HCT116 (cell line): ENCODE results near the gene AKNAD1.

Experiments used
- CEBPB ChIP-seq: IDR thresholded peaks from 2 replicates; pipeline ENCODE4 v1.6.1; 2012; ENCODE audit warnings: low read depth
- EGR1 ChIP-seq: IDR thresholded peaks from 2 replicates; pipeline ENCODE4 v1.6.1; 2012; ENCODE audit warnings: low read depth
- EZH2 ChIP-seq: fragments of 200-600 bp; sonication (generic); IDR thresholded peaks from 2 replicates; pipeline ENCODE4 v1.6.1; 2017; ENCODE audit warnings: antibody characterized with exemption, mixed run types
- EZH2phosphoT487 ChIP-seq: fragments of 200-600 bp; IDR thresholded peaks from 2 replicates; pipeline ENCODE4 v1.6.1; 2018; ENCODE audit warnings: antibody characterized with exemption, borderline replicate concordance
- MAX ChIP-seq: IDR thresholded peaks from 2 replicates; pipeline ENCODE4 v1.6.1; 2012
- POLR2A ChIP-seq: IDR thresholded peaks from 2 replicates; pipeline ENCODE4 v1.7.0; 2011; ENCODE audit warnings: borderline replicate concordance; ENCODE audit not compliant: insufficient read depth, insufficient read length; ENCODE audit errors: extremely low read depth
- POLR2AphosphoS5 ChIP-seq: IDR thresholded peaks from 2 replicates; pipeline ENCODE4 v1.6.1; 2011; ENCODE audit warnings: mild to moderate bottlenecking, low read depth, low read length, moderate library complexity
- RAD21 ChIP-seq: IDR thresholded peaks from 2 replicates; pipeline ENCODE4 v1.6.1; 2012; ENCODE audit warnings: low read depth, mild to moderate bottlenecking
- SP1 ChIP-seq: IDR thresholded peaks from 2 replicates; pipeline ENCODE4 v1.6.1; 2012; ENCODE audit warnings: low read depth
- TF ChIP-seq, protein P1 (sequence below), 3 experiments: fragments of 200-600 bp in 1 of 3; sonication (generic) in 1 of 3; IDR thresholded peaks in 2 of 3; conservative IDR thresholded peaks in 1 of 3; 2 replicates each; pipeline ENCODE4 v1.5.1; 2012 to 2017; ENCODE audit warnings: low read depth in 2 of 3, low read length in 2 of 3, antibody characterized with exemption in 1 of 3, borderline replicate concordance in 1 of 3, control low read depth in 1 of 3, mild to moderate bottlenecking in 1 of 3, mixed read lengths in 1 of 3, mixed run types in 1 of 3, moderate library complexity in 1 of 3; ENCODE audit not compliant: insufficient read depth in 1 of 3
- TF ChIP-seq, protein P2 (sequence below): IDR thresholded peaks from 2 replicates; pipeline ENCODE4 v1.6.1; 2012; ENCODE audit warnings: low read depth

- TF ChIP-seq, protein P1, sequence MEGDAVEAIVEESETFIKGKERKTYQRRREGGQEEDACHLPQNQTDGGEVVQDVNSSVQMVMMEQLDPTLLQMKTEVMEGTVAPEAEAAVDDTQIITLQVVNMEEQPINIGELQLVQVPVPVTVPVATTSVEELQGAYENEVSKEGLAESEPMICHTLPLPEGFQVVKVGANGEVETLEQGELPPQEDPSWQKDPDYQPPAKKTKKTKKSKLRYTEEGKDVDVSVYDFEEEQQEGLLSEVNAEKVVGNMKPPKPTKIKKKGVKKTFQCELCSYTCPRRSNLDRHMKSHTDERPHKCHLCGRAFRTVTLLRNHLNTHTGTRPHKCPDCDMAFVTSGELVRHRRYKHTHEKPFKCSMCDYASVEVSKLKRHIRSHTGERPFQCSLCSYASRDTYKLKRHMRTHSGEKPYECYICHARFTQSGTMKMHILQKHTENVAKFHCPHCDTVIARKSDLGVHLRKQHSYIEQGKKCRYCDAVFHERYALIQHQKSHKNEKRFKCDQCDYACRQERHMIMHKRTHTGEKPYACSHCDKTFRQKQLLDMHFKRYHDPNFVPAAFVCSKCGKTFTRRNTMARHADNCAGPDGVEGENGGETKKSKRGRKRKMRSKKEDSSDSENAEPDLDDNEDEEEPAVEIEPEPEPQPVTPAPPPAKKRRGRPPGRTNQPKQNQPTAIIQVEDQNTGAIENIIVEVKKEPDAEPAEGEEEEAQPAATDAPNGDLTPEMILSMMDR (IDR thresholded peaks at IDR 0.05 in 2 of 3, conservative IDR thresholded peaks at IDR 0.05 in 1 of 3; ENCODE audit: borderline replicate concordance in 1 of 3, insufficient read depth in 1 of 3, low read depth in 2 of 3, low read length in 2 of 3): no peak
- TF ChIP-seq EGR1 (no peak), POLR2A (no peak), EZH2 (no peak), CEBPB (no peak), RAD21 (no peak), MAX (no peak), EZH2phosphoT487 (no peak), POLR2AphosphoS5 (no peak), SP1 (no peak)
- TF ChIP-seq, protein P2, sequence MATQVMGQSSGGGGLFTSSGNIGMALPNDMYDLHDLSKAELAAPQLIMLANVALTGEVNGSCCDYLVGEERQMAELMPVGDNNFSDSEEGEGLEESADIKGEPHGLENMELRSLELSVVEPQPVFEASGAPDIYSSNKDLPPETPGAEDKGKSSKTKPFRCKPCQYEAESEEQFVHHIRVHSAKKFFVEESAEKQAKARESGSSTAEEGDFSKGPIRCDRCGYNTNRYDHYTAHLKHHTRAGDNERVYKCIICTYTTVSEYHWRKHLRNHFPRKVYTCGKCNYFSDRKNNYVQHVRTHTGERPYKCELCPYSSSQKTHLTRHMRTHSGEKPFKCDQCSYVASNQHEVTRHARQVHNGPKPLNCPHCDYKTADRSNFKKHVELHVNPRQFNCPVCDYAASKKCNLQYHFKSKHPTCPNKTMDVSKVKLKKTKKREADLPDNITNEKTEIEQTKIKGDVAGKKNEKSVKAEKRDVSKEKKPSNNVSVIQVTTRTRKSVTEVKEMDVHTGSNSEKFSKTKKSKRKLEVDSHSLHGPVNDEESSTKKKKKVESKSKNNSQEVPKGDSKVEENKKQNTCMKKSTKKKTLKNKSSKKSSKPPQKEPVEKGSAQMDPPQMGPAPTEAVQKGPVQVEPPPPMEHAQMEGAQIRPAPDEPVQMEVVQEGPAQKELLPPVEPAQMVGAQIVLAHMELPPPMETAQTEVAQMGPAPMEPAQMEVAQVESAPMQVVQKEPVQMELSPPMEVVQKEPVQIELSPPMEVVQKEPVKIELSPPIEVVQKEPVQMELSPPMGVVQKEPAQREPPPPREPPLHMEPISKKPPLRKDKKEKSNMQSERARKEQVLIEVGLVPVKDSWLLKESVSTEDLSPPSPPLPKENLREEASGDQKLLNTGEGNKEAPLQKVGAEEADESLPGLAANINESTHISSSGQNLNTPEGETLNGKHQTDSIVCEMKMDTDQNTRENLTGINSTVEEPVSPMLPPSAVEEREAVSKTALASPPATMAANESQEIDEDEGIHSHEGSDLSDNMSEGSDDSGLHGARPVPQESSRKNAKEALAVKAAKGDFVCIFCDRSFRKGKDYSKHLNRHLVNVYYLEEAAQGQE: no peak
These were observed 5.2 kb upstream of the AKNAD1 start for GRCh38 chr1:108862017-108862610.
